HL-60 (cell line): Measurements from ENCODE around the gene FOXM1.

ENCODE experiments used
- DNase-seq, 2 experiments: peaks; one replicate each; pipeline ENCODE4 v3.0.0-alpha.2; 2010 to 2020; ENCODE audit warnings: low read depth in 1 of 2, low spot score in 1 of 2
- H3K27ac ChIP-seq: fragments of 250-450 bp; sonication (Bioruptor Pico); replicated peaks from 2 replicates; pipeline ENCODE4 v1.5.1; 2020; ENCODE audit warnings: mild to moderate bottlenecking, moderate library complexity
- H3K27me3 ChIP-seq: fragments of 250-450 bp; sonication (Bioruptor Pico); 2 replicates; pipeline ENCODE4 v1.5.1; 2021; ENCODE audit warnings: mild to moderate bottlenecking, moderate library complexity; ENCODE audit not compliant: insufficient read depth, poor library complexity, severe bottlenecking
- H3K4me3 ChIP-seq: replicated peaks from 2 replicates; pipeline ENCODE4 v1.5.1; 2011; ENCODE audit warnings: mild to moderate bottlenecking, control low read depth, low read length; ENCODE audit not compliant: insufficient read depth
- CTCF ChIP-seq: IDR thresholded peaks from one replicate; pipeline ENCODE4 v1.5.1; 2011; ENCODE audit warnings: low read length, control low read depth, inconsistent platforms; ENCODE audit not compliant: insufficient read depth
- GABPA ChIP-seq: IDR thresholded peaks from 2 replicates; pipeline ENCODE4 v1.6.1; 2012; ENCODE audit warnings: low read depth
- POLR2AphosphoS5 ChIP-seq: IDR thresholded peaks from 2 replicates; pipeline ENCODE4 v1.6.1; 2012; ENCODE audit warnings: low read depth
- SPI1 ChIP-seq: IDR thresholded peaks from 2 replicates; pipeline ENCODE4 v1.6.1; 2012; ENCODE audit warnings: low read depth, mild to moderate bottlenecking, borderline replicate concordance
- TF ChIP-seq, protein P1 (sequence below): IDR thresholded peaks from 2 replicates; pipeline ENCODE4 v1.6.1; 2012; ENCODE audit warnings: low read depth; ENCODE audit not compliant: insufficient replicate concordance

The FOXM1 gene

DNA sequence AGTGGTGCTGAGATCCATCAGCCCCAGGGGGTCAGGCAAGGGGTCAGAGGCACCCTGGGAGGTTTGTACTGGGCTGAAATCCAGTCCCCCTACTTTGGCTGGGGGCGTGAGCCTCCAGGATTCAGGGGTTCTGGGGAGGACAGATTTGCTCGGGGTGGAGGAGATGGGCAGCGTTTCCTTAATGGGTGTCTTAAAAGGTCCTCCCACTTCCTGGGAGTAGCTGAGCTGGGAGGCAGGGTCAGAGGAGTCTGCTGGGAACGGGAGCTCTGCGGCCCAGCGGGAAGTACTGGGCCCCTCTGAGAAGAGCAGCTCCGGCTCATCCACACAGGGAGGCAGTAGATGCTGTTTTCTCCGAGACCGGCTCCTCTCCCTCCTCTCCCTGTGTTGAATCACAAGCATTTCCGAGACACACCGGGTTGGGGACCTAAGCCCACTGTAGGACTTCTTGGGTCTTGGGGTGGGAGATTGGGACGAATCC lies 18.0 kb downstream of the FOXM1 start:
- Histone ChIP-seq H3K4me3 (no peak overlapping the region), H3K27me3 (no peaks in the 10 kb centered on the region), H3K27ac (no peak overlapping the region)
- 0 out of 2 replicates have a peak, but pooled peaks have one; percentile 11 for TF ChIP-seq POLR2AphosphoS5
- no peak for TF ChIP-seq CTCF
- DNase-seq: no peak

- Histone ChIP-seq H3K4me3 (no peak overlapping the region), H3K27ac (no peak overlapping the region), H3K27me3 (no peaks in the 10 kb centered on the region)
- TF ChIP-seq CTCF (no peak), POLR2AphosphoS5 (peak; percentile 72)
- TF ChIP-seq, protein P1, sequence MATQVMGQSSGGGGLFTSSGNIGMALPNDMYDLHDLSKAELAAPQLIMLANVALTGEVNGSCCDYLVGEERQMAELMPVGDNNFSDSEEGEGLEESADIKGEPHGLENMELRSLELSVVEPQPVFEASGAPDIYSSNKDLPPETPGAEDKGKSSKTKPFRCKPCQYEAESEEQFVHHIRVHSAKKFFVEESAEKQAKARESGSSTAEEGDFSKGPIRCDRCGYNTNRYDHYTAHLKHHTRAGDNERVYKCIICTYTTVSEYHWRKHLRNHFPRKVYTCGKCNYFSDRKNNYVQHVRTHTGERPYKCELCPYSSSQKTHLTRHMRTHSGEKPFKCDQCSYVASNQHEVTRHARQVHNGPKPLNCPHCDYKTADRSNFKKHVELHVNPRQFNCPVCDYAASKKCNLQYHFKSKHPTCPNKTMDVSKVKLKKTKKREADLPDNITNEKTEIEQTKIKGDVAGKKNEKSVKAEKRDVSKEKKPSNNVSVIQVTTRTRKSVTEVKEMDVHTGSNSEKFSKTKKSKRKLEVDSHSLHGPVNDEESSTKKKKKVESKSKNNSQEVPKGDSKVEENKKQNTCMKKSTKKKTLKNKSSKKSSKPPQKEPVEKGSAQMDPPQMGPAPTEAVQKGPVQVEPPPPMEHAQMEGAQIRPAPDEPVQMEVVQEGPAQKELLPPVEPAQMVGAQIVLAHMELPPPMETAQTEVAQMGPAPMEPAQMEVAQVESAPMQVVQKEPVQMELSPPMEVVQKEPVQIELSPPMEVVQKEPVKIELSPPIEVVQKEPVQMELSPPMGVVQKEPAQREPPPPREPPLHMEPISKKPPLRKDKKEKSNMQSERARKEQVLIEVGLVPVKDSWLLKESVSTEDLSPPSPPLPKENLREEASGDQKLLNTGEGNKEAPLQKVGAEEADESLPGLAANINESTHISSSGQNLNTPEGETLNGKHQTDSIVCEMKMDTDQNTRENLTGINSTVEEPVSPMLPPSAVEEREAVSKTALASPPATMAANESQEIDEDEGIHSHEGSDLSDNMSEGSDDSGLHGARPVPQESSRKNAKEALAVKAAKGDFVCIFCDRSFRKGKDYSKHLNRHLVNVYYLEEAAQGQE: no peak
- DNase-seq: no peak
Measured at GRCh38 chr12:2858334-2858733, 18.6 kb downstream of the FOXM1 start.

GRCh38 chr12:2857576-2857975 lies 19.4 kb downstream of the FOXM1 start:
- Histone ChIP-seq H3K27ac (no peak overlapping the region), H3K27me3 (no peaks in the 10 kb centered on the region)
- DNase-seq: no peak

More at GRCh38 chr12:2857576-2857975, 19.4 kb downstream of the FOXM1 start:
- no peak overlapping the region for H3K4me3 ChIP-seq
- no peak for TF ChIP-seq GABPA
- TF ChIP-seq SPI1: no peak
- no peak; the same call in 1 of the 2 replicates for TF ChIP-seq POLR2AphosphoS5
- TF ChIP-seq, protein P1: no peak
- no peak for TF ChIP-seq CTCF
